Stimulated activated CD4-positive, alpha-beta T cell treated with anti-CD3 and anti-CD28 coated beads, Interleukin-1b, Interleukin-23, amount 100 ng/mL, for 24 hours (primary cell): Measurements from ENCODE around the gene NPAS3.

Source experiments
- DNase-seq, 4 experiments: peaks; one replicate each; pipeline ENCODE4 v3.0.0-alpha.2; 2020; ENCODE audit warnings: low read depth in 4 of 4, low spot score in 1 of 4

NPAS3 gene

GRCh38 chr14:33734387-33734786 is 795.7 kb downstream of the NPAS3 start:
- DNase-seq = no peak

GRCh38 chr14:33736299-33736825 is 797.7 kb downstream of the NPAS3 start:
- DNase-seq = no peak

DNA sequence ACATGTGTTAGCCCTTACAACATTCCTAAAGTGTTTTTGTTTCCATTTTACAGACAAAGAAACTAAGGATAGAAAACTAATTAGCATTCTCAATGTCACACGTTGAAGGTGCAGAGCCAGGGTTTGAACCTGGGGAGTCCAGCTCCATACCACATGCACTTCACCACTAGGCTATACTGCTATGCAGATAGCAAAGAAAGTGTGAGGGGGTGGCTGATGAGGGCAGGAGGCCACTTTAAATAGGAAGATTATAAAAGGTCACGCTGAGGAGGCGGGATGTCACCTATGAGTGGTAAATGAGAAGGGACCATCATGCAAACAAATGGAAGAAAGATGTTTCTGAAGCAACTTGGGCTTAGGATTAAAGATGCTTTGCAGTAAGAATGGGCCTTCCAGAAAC is 798.3 kb downstream of the NPAS3 start:
- DNase-seq = no peak

DNA sequence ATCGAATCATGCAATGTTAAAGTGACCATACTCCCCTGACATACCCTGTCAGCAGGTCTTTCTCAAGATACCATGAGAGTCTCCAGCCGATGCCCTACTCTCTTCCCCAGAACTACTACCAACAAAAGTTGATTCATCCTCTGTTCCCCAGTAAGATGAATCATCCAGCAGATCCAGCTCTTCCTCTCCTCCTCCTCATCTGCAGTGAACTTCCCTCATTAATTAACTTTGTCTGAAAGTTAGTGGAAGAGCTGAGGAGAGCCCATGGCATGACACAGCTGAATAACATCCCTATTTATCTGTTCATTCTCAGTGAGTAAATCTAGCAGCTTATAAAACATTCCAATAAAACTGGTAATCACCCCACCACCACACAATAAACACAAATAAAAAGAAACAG is 798.8 kb downstream of the NPAS3 start:
- DNase-seq = no peak

DNA sequence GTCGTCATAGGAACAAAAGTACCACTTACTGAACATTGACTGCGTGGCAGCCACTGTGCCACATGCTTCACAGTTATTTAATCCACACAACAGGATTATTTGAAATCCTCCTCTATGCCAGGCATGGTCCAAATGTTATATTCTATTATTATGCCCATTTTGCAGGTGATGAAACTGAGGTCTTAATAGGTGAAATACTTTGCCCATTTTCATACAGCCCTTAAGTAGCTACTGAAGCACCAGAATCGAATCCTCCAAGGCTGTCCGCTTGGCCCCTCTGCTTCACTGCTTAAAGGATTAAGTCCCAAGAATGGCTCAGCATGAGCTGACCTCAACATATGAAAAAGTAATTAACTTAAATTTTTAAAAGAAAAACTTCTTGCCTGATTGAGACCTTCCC is 799.4 kb downstream of the NPAS3 start:
- DNase-seq = no peak

DNA sequence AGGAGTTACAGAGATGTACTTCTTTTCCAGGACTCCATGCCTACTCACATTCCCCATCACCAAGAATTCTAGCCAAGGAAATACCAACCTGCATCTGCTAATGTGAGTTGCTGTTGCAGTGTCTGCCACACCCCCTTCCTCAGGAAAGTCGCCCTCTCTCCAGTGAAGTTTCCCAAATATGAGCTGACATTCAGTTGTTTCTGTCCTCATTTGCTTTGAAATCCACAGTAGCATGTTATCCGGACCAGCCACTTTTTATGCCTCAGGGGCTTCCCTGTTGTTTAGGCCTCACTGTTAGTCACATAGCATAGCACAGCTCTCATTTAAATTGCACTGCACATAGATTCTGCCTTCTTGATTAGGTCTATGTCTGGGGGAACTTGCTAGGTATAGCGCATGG is 799.8 kb downstream of the NPAS3 start:
- no peak for DNase-seq

GRCh38 chr14:33740531-33740930 is 801.9 kb downstream of the NPAS3 start:
- DNase-seq = no peak

DNA sequence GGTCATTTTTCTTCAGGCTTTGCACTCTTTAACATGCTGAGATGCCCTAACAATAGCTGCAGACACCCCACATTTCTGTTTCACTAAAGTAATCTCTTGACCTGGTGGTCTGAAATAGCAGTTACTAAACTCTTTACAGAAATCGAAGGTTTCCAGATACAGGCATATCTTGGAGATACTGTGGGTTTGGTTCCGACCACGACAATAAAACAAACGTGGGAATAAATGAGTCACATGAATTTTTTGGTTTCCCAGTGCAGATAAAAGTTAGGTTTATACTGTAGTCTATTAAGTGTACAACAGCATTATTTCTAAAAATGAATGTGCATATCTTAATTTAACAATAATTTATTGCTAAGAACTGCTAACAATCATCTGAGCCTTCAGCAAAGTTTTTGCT is 803.5 kb downstream of the NPAS3 start:
- no peak for DNase-seq

DNA sequence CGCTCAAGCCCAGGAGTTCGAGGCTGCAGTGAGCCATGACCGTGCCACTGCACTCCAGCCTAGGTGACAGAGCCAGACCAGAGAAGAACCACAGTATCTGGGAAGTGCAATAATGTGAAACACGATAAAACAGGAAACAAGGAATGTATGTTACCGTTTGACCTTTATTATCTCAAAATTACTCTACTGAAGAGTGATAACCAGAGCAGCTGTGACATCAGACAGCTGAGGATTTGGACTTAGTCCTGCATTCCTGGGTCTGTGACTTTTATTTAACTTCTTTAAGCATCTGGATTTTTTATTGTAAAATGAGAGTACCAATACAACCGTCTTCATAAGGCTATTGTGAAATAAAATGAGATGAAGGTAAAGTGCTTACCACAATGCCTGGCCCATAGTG is 806.5 kb downstream of the NPAS3 start:
- DNase-seq = no peak

- no peak for DNase-seq
Observed at GRCh38 chr14:33747749-33748148, 809.1 kb downstream of the NPAS3 start.

GRCh38 chr14:33754261-33754660 is 815.6 kb downstream of the NPAS3 start:
- no peak for DNase-seq

GRCh38 chr14:33755358-33755757 is 816.7 kb downstream of the NPAS3 start:
- DNase-seq = no peak

GRCh38 chr14:33756833-33757232 is 818.2 kb downstream of the NPAS3 start:
- no peak for DNase-seq

DNA sequence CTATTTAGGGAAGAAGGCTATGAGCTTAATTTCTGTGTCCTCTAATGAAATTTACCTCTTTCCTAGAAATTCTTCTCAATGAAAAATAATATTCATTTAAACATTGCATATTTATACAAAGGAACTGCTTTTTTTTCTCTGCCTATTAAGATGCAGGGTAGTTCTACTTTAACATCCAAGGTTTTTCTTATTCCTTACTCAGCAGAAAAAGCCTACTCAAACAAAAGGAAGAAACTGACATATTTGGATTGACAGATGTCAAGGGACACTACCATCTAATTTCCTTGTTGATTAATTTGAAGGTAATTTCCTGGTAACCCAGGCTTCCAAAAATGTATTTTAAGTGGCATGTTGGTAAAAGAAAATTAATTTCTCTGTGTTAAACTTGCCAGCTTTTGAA is 819.9 kb downstream of the NPAS3 start:
- DNase-seq = no peak

GRCh38 chr14:33762161-33762851 is 823.6 kb downstream of the NPAS3 start:
- no peak for DNase-seq

- DNase-seq = no peak
Observed at GRCh38 chr14:33764876-33765650, 826.4 kb downstream of the NPAS3 start.

DNA sequence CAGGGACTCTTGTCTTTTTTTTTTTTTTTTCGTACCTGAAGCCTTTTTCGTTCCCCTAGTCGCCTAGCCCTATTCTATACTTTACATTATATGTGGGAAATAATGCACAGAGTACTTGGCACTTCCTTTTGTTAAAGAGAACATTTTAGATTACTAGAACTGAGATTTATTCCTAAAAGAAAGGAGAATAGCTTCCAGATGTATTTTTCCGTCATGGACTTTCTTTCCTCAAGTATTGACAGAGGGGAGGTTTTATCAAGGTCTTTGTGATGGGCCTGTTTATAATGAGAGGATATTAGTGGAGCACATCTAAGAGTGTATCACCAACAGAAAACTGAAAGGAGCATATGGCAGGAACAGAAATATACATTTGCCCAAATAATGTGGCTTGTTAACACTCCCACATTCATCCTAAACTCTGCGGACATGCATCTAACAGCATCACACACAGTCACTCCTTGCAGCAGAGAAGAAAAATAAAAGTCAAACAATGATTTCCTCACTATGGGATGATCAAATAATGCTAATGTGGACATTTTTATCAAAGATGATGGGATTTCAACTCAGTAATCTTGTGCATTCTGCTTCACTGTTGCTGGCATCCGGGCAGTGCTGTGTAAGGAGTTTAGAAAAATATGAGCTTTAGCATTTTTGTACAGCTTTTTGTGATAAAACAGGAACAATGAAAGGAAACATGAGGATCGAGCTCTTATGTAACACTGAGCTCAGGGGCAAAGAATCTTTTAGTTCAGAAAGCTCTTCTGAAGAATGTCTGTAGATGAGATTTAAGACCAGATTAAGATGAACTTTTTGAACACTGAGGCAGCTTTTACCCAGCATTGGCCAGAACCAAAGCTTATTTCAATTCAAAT is 829.1 kb downstream of the NPAS3 start:
- DNase-seq = no peak

DNA sequence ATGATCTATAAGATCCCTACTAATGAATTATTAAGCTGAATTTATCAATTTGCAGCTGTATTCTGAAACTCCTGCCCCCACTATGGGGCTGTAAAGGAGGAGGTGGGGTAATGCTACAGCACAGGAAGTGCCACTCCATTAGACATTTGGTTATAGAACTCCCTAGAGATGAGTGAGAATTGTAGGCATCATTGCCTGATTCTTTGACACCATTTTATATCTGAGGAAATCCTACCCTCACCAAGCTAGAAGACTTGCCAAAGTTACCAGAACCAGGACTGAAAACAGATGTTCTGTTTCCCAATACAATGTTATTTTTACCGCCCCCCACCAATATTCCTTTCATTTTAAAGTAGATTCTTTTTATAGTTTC is 829.8 kb downstream of the NPAS3 start:
- no peak for DNase-seq

DNA sequence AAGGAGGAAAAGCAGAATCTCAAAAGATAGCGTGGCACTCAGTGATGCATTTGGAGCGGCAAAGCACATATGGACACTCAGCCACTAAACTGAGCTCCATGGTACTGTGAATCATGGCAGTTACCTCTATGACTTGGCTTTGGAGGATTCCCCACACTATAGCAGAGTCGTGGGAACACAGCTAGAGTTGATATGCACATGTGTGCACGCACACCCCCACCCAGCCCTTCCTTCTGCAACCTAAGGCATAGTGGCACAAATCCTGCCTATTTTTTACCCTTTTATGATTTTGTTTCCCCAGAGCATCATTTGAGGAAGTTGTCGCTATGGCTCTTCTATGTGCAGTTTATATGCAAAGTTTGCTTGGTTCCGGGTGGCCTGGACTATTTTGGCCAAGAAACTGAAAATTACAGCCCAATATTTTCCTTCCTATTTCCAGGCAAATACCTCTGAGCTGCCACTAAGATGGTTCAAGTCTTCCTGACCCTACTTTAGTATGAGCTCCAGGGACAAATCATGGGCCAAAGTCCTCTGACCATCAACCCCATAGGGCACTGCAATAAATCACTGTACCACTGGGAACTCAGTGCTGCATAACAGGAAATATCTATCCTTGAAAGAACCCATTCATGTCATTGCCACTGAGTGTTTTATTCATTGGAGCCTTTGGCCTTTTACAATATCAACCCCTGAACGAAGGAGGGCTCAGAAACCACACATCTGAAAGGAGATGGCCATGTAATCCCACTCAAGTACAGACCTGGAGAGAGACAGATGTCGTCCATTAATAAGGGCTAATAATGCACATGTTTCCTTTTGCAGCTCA is 834.7 kb downstream of the NPAS3 start:
- no peak for DNase-seq

- no peak for DNase-seq
Observed at GRCh38 chr14:33774161-33774560, 835.5 kb downstream of the NPAS3 start.
